Hepatocyte (in vitro differentiated cells): Measurements from ENCODE around the gene SLC5A12.

Experiments
- EZH2phosphoT487 ChIP-seq: fragments of 200-600 bp; sonication (generic); IDR thresholded peaks from one replicate; pipeline ENCODE4 v1.6.1; 2018; ENCODE audit warnings: antibody characterized with exemption, mild to moderate bottlenecking, low read depth, moderate library complexity; ENCODE audit not compliant: unreplicated experiment, severe bottlenecking
- TF ChIP-seq, protein P1 (sequence below): fragments of 200-600 bp; sonication (generic); IDR thresholded peaks from 2 replicates; pipeline ENCODE4 v1.5.1; 2016; ENCODE audit warnings: antibody characterized with exemption, mild to moderate bottlenecking; ENCODE audit not compliant: poor library complexity

DNA sequence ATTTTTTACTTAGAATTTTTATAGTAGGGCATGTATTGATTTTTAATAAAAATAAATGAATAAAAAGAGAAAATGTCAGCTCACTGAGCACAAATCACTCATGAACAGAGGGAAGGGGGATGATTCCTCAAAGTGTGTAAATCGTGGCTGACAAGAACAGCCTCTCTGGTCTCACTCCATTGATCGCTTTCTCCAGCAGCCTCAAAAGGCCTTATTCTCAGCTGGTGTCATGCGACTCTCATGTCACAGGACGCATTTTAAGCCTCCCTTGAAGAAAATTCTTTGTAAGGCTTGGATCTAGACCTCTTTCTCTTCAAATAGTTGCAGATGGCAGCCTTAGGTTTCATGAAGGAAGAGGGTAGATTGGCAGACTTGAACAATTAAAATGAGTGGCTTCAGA is 33.9 kb upstream of the SLC5A12 start:
- TF ChIP-seq, protein P1, sequence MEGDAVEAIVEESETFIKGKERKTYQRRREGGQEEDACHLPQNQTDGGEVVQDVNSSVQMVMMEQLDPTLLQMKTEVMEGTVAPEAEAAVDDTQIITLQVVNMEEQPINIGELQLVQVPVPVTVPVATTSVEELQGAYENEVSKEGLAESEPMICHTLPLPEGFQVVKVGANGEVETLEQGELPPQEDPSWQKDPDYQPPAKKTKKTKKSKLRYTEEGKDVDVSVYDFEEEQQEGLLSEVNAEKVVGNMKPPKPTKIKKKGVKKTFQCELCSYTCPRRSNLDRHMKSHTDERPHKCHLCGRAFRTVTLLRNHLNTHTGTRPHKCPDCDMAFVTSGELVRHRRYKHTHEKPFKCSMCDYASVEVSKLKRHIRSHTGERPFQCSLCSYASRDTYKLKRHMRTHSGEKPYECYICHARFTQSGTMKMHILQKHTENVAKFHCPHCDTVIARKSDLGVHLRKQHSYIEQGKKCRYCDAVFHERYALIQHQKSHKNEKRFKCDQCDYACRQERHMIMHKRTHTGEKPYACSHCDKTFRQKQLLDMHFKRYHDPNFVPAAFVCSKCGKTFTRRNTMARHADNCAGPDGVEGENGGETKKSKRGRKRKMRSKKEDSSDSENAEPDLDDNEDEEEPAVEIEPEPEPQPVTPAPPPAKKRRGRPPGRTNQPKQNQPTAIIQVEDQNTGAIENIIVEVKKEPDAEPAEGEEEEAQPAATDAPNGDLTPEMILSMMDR, result no peak
- TF ChIP-seq EZH2phosphoT487, result no peak
